Measurements from ENCODE around the gene CD74. TPM values are rescaled to one million over a fixed set of nuclear protein-coding genes. Genes with fewer than 3 reads are reported as not detected.

CD74 gene
- total RNA-seq, 1 donor from 2014 or later, result 1,940 TPM

DNA sequence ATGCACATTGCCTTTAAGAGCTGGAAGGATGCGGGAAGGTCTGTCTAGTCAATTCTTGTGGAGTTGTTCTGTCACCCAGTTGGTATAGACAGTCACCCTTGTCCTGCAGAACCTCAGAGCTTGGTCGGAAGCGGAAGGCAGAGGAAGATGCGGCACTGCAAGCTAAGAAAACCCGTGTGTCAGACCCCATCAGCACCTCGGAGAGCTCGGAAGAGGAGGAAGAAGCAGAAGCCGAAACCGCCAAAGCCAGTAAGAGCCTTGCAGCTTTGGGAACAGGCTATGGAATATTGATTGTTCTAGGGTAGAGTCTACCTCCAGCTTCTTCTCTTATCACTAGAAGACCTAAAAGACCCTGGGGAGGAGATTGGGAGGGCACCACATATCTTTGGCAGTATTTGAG, 48.7 kb downstream of the CD74 start:
- no peaks in the 10 kb centered on the region for H3K9me3 ChIP-seq
- no peak overlapping the region for H3K27ac ChIP-seq
- no peaks in the 10 kb centered on the region for H3K4me1 ChIP-seq
- intact Hi-C loops (cut with DNase I), result no loop called here
- peaks cover 63 to 76% of the 10 kb centered on the region in 2 donors for H3K36me3 ChIP-seq
- no peak for TF ChIP-seq CTCF (IDR thresholded peaks at IDR 0.05)
- H3K4me3 ChIP-seq, result no peak overlapping the region
- no peaks in the 10 kb centered on the region for H3K27me3 ChIP-seq
- DNase-seq (ENCODE audit: low spot score in 2 of 2), result no peak

DNA sequence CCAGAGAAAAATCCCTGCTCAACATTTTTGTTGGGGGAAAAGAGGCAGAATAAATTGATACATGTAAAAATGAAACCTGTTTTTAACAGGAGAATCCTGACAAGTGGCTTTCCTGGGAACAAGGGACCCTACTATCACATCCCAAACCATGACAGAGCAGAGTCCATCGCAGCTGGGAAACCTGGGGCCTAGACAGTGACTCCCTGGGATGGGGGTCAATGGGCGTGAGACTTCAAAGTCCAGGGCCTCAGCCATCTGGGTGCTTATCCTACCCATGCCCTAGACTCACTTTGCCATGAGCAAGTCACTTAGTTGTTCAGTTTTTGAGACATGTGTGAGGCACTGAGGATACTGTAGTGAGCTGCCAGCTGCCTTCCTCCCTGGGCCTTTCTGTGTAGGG, 49.5 kb downstream of the CD74 start:
- Histone ChIP-seq H3K36me3 (peaks cover 54 to 68% of the 10 kb centered on the region in 2 donors), H3K27me3 (no peaks in the 10 kb centered on the region), H3K4me1 (peaks cover 0 to 3% of the 10 kb centered on the region in 2 donors), H3K4me3 (no peak overlapping the region), H3K9me3 (no peaks in the 10 kb centered on the region), H3K27ac (no peak overlapping the region)
- no peak for DNase-seq (ENCODE audit: low spot score in 2 of 2)
- intact Hi-C loops (cut with DNase I), result no loop called here
- TF ChIP-seq CTCF (IDR thresholded peaks at IDR 0.05), result no peak

GRCh38 chr5:150361301-150361700, 51.4 kb downstream of the CD74 start:
- DNase-seq (ENCODE audit: low spot score in 2 of 2), result no peak
- no peak for TF ChIP-seq CTCF (IDR thresholded peaks at IDR 0.05)
- H3K4me3 ChIP-seq, result no peak overlapping the region
- peaks cover 39 to 53% of the 10 kb centered on the region in 2 donors for H3K36me3 ChIP-seq
- H3K9me3 ChIP-seq, result no peaks in the 10 kb centered on the region
- intact Hi-C loops (cut with DNase I), result no loop called here
- H3K27ac ChIP-seq, result no peak overlapping the region
- peaks cover 0 to 3% of the 10 kb centered on the region in 2 donors for H3K4me1 ChIP-seq
- H3K27me3 ChIP-seq, result no peaks in the 10 kb centered on the region

GRCh38 chr5:150358261-150359095, 54.2 kb downstream of the CD74 start:
- intact Hi-C loops (cut with DNase I), result loop anchor here (5.0 kb wide), 2 partner anchors 54 to 79 kb away; partner anchors contain the start of gene CD74
- no peak overlapping the region for H3K27ac ChIP-seq
- no peaks in the 10 kb centered on the region for H3K9me3 ChIP-seq
- H3K36me3 ChIP-seq, result peaks cover 18 to 25% of the 10 kb centered on the region in 2 donors
- no peak for DNase-seq (ENCODE audit: low spot score in 2 of 2)
- H3K4me1 ChIP-seq, result peaks cover 0 to 3% of the 10 kb centered on the region in 2 donors
- no peak for TF ChIP-seq CTCF (IDR thresholded peaks at IDR 0.05)
- peak overlapping the region; percentile 60 to 80 for H3K4me3 ChIP-seq
- H3K27me3 ChIP-seq, result no peaks in the 10 kb centered on the region

DNA sequence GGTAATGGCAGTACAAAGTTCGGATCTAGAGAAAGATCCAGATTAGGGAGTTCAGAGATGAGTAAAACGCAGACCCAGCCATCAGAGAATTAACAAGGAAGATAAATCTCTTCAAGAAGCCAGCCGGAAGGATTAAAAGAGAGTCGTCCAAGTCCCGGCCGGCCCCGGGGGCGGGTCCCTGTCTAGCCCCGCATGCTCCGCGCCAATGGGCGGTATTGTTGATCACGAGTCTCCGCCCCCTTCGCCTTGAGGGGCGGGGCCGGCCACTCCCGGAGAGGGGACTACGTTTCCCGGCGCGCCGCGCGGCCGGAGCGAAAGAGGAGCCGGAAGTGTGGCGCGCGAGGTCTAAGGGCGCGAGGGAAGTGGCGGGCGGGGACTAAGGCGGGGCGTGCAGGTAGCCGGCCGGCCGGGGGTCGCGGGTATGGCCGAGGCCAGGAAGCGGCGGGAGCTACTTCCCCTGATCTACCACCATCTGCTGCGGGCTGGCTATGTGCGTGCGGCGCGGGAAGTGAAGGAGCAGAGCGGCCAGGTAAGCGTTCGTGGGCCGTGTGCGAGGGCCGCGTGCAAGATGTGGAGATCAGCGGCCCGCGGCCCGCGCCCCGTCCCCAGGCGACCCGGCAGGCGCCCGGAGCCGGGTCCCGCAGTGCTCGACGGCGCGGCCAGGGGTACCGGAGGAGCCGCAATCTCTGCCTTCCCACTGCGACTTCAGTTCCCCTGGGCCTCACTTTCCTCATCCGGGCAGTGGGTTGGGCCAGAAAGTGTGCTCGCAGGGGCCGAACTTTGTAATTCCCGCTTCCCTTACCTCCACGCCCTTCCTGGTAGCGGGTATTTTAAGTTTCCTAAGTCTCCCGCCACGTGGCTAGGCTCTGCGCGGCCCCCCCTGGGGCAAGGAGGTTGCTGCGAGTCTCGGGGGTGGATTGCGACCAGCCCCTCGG, 55.1 kb downstream of the CD74 start, which contains the start of gene TCOF1:
TSS of gene TCOF1 (plus strand) at position 372 of the 935 bp plus-strand sequence. CDS start at position 422, 50 bp downstream.
- peak within 1 kb of the TSS; percentile 60 to 80 for H3K4me3 ChIP-seq
- peaks cover 9 to 16% of the 10 kb centered on the region in 2 donors for H3K36me3 ChIP-seq
- intact Hi-C loops (cut with DNase I), result loop anchor here (2.0 to 5.0 kb wide), 3 partner anchors 55 to 357 kb away; partner anchors contain the start of genes CD74, HMGXB3 and TIGD6
- peak; percentile 92 to 98 for DNase-seq (ENCODE audit: low spot score in 2 of 2)
- no peak for TF ChIP-seq CTCF (IDR thresholded peaks at IDR 0.05)
- H3K4me1 ChIP-seq, result peaks cover 0 to 3% of the 10 kb centered on the region in 2 donors
- H3K9me3 ChIP-seq, result no peaks in the 10 kb centered on the region
- peak within 1 kb of the TSS in 1 of 2 donors; percentile 9 for H3K27ac ChIP-seq
- no peaks in the 10 kb centered on the region for H3K27me3 ChIP-seq

All from ascending aorta (tissue), 2 donors.